22Rv1 (cell line): ENCODE measurements around the gene BTF3.

Source experiments
- CTCF ChIP-seq: fragments of 450-650 bp; IDR thresholded peaks from 2 replicates; pipeline ENCODE4 v1.5.1; 2017; ENCODE audit warnings: mild to moderate bottlenecking
- ZFX ChIP-seq: fragments of 450-650 bp; IDR thresholded peaks from 2 replicates; pipeline ENCODE4 v1.6.1; 2017; ENCODE audit warnings: antibody characterized with exemption, borderline replicate concordance

GRCh38 chr5:73464016-73464745, 34.1 kb upstream of the BTF3 start:
- no peak for TF ChIP-seq CTCF
- TF ChIP-seq ZFX, result no peak
